ENCODE results near the gene ATF7.

The ATF7 gene

GRCh38 chr12:53532524-53533445 is 93.4 kb downstream of the ATF7 start:
- CTCF ChIA-PET: no interaction called here
- no peak for TF ChIP-seq CTCF (conservative IDR thresholded peaks at IDR 0.05; ENCODE audit: low read depth)
- no peak overlapping the region for H3K27ac ChIP-seq
- no peak for DNase-seq (ENCODE audit: low spot score)
- POLR2A ChIA-PET (ENCODE audit: low non-redundant PET): no interaction called here

- no peak for DNase-seq (ENCODE audit: low spot score)
- CTCF ChIA-PET: no interaction called here
- 0 out of 2 replicates have a peak overlapping the region, but pooled peaks have one; percentile 9 for H3K27ac ChIP-seq
- POLR2A ChIA-PET (ENCODE audit: low non-redundant PET): no interaction called here
- TF ChIP-seq CTCF (conservative IDR thresholded peaks at IDR 0.05; ENCODE audit: low read depth): no peak
These were observed 94.2 kb downstream of the ATF7 start for GRCh38 chr12:53532021-53532420.

- CTCF ChIA-PET: no interaction called here
- POLR2A ChIA-PET (ENCODE audit: low non-redundant PET): interaction anchor here (0.7 kb wide), 1 partner anchor 78 kb away, joined by 8 read pairs; no protein-coding TSS in a partner anchor
- no peak for TF ChIP-seq CTCF (conservative IDR thresholded peaks at IDR 0.05; ENCODE audit: low read depth)
- peak overlapping the region; percentile 32; the same call in 1 of the 2 replicates for H3K27ac ChIP-seq
- DNase-seq (ENCODE audit: low spot score): peak; percentile 49
These were observed 95.3 kb downstream of the ATF7 start for GRCh38 chr12:53530920-53531319.

GRCh38 chr12:53530061-53530460 is 96.1 kb downstream of the ATF7 start:
- no peak overlapping the region for H3K27ac ChIP-seq
- POLR2A ChIA-PET (ENCODE audit: low non-redundant PET): no interaction called here
- TF ChIP-seq CTCF (conservative IDR thresholded peaks at IDR 0.05; ENCODE audit: low read depth): no peak
- CTCF ChIA-PET: interaction anchor here (0.6 kb wide), 1 partner anchor 121 kb away, joined by 6 read pairs; no protein-coding TSS in a partner anchor
- DNase-seq (ENCODE audit: low spot score): no peak

- POLR2A ChIA-PET (ENCODE audit: low non-redundant PET): no interaction called here
- TF ChIP-seq CTCF (conservative IDR thresholded peaks at IDR 0.05; ENCODE audit: low read depth): no peak
- no peak for DNase-seq (ENCODE audit: low spot score)
- H3K27ac ChIP-seq: no peak overlapping the region
- CTCF ChIA-PET: no interaction called here
These were observed 101.7 kb downstream of the ATF7 start for GRCh38 chr12:53524476-53524875.

- TF ChIP-seq CTCF (conservative IDR thresholded peaks at IDR 0.05; ENCODE audit: low read depth): no peak
- H3K27ac ChIP-seq: no peak overlapping the region
- no peak for DNase-seq (ENCODE audit: low spot score)
- ChIA-PET CTCF (no interaction called here), POLR2A (ENCODE audit: low non-redundant PET) (no interaction called here)
These were observed 103.1 kb downstream of the ATF7 start for GRCh38 chr12:53523131-53523530.
